PC-9 (cell line): ENCODE results near the gene MACROD2. TPM values are rescaled to one million over a fixed set of nuclear protein-coding genes. Genes with fewer than 3 reads are reported as not detected.

ENCODE experiments used
- BruUV-seq: library from RNA; stranded (reverse); fragments of 400-500 nt; replicated peaks from 2 replicates; lab custom pipeline; 2021; lab: Mats Ljungman, UMichigan
- CTCF ChIA-PET: fragments of 300-600 bp; sonication (Branson Sonifier 250); formaldehyde crosslinking; loops from one replicate; lab custom pipeline; 2022; ENCODE audit warnings: antibody characterized with exemption; lab: Charles Lee
- POLR2A ChIA-PET: fragments of 300-600 bp; sonication (Branson Sonifier 250); formaldehyde crosslinking; loops from one replicate; lab custom pipeline; 2022; ENCODE audit warnings: antibody characterized with exemption; ENCODE audit not compliant: unreplicated experiment; lab: Charles Lee
- DNase-seq, 2 experiments: peaks; one replicate each; pipeline versions ENCODE4 v3.0.0 to v3.0.0-alpha.2; 2015 to 2022; ENCODE audit warnings: mixed read lengths in 1 of 2
- H2AFZ ChIP-seq: fragments of 200-600 bp; sonication (generic); 2 replicates; pipeline ENCODE4 v1.8.1; 2017; ENCODE audit warnings: antibody characterized with exemption
- H3F3A ChIP-seq: fragments of 200-600 bp; sonication (generic); 2 replicates; pipeline ENCODE4 v1.8.1; 2017; ENCODE audit warnings: antibody characterized with exemption, mild to moderate bottlenecking, low read depth; ENCODE audit not compliant: insufficient read depth
- H3K27ac ChIP-seq: fragments of 200-600 bp; sonication (generic); 2 replicates; pipeline ENCODE4 v1.6.1; 2016; ENCODE audit warnings: mixed run types
- H3K27me3 ChIP-seq: fragments of 200-600 bp; sonication (generic); 2 replicates; pipeline ENCODE4 v1.6.1; 2016; ENCODE audit warnings: low read depth, mixed run types; ENCODE audit not compliant: insufficient read depth
- H3K36me3 ChIP-seq: fragments of 200-600 bp; sonication (generic); 2 replicates; pipeline ENCODE4 v1.6.1; 2016; ENCODE audit warnings: low read depth, mixed run types
- H3K4me1 ChIP-seq: fragments of 200-600 bp; sonication (generic); replicated peaks from 2 replicates; pipeline ENCODE4 v1.6.1; 2016; ENCODE audit warnings: mixed run types; ENCODE audit not compliant: insufficient read depth
- H3K4me2 ChIP-seq: fragments of 200-600 bp; sonication (generic); 2 replicates; pipeline ENCODE4 v1.6.1; 2017; ENCODE audit warnings: mixed run types
- H3K4me3 ChIP-seq: fragments of 200-600 bp; sonication (generic); 2 replicates; pipeline ENCODE4 v1.6.1; 2016; ENCODE audit warnings: mixed run types
- H3K79me2 ChIP-seq: fragments of 200-600 bp; sonication (generic); 2 replicates; pipeline ENCODE4 v1.6.1; 2017; ENCODE audit warnings: low read depth, mixed run types
- H3K9me2 ChIP-seq: fragments of 200-600 bp; sonication (generic); 2 replicates; pipeline ENCODE4 v1.8.1; 2017; ENCODE audit warnings: mild to moderate bottlenecking; ENCODE audit not compliant: insufficient read depth
- H3K9me3 ChIP-seq: fragments of 200-600 bp; sonication (generic); 2 replicates; pipeline ENCODE4 v1.8.1; 2016; ENCODE audit warnings: low read depth; ENCODE audit not compliant: insufficient read depth
- H4K20me1 ChIP-seq: fragments of 200-600 bp; sonication (generic); 2 replicates; pipeline ENCODE4 v1.8.1; 2017; ENCODE audit not compliant: insufficient read depth
- EZH2 ChIP-seq: fragments of 200-600 bp; sonication (generic); IDR thresholded peaks from 2 replicates; pipeline ENCODE4 v1.8.0; 2017; ENCODE audit warnings: antibody characterized with exemption, low read depth
- intact Hi-C: fragments of 100-400 bp; cut with micrococcal nuclease; formaldehyde crosslinking; loops from one replicate; pipeline ENCODE4 v1.10.0; 2022; ENCODE audit not compliant: unreplicated experiment
- total RNA-seq: library from RNA; stranded (reverse); gene quantifications from 2 replicates; pipeline ENCODE4 v1.2.3, GENCODE V29; 2021
- TF ChIP-seq, protein P1 (sequence below): fragments of 200-600 bp; sonication (generic); conservative IDR thresholded peaks from 2 replicates; pipeline ENCODE4 v1.6.1; 2017; ENCODE audit warnings: mixed run types, antibody characterized with exemption, mild to moderate bottlenecking, moderate library complexity

MACROD2 gene
- total RNA-seq, 1 experiment from 2014 or later, result 11.4 TPM

DNA sequence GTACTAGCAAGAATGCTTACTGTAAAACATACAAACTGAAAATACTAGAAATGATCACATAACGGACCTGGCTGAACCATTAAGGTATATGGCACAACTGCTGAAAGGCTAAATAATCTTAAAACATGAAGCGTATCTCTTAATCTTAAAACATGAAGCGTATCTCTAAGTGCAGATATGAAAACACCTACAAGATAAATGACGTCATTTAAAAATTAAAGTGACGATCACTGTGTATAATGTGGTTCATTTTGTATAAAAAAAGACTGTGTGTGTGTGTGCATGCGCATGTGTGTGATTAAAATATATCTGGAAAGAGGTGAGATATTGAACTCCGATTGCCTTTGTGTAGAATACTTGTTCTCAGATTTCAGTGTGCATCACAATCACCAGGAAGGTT, 1797.5 kb downstream of the MACROD2 start:
- no peak for DNase-seq
- Histone ChIP-seq H3K79me2 (no peaks in the 10 kb centered on the region), H2AFZ (no peak overlapping the region), H3K36me3 (no peaks in the 10 kb centered on the region), H3F3A (no peaks in the 10 kb centered on the region), H3K27me3 (no peaks in the 10 kb centered on the region), H3K27ac (no peak overlapping the region), H3K4me1 (no peaks in the 10 kb centered on the region), H4K20me1 (no peaks in the 10 kb centered on the region), H3K9me3 (no peaks in the 10 kb centered on the region), H3K4me3 (no peak overlapping the region), H3K4me2 (no peak overlapping the region), H3K9me2 (no peaks in the 10 kb centered on the region)
- ChIA-PET POLR2A (no interaction called here), CTCF (no interaction called here)
- intact Hi-C loops, result no loop called here
- no peak for TF ChIP-seq EZH2
- TF ChIP-seq, protein P1, sequence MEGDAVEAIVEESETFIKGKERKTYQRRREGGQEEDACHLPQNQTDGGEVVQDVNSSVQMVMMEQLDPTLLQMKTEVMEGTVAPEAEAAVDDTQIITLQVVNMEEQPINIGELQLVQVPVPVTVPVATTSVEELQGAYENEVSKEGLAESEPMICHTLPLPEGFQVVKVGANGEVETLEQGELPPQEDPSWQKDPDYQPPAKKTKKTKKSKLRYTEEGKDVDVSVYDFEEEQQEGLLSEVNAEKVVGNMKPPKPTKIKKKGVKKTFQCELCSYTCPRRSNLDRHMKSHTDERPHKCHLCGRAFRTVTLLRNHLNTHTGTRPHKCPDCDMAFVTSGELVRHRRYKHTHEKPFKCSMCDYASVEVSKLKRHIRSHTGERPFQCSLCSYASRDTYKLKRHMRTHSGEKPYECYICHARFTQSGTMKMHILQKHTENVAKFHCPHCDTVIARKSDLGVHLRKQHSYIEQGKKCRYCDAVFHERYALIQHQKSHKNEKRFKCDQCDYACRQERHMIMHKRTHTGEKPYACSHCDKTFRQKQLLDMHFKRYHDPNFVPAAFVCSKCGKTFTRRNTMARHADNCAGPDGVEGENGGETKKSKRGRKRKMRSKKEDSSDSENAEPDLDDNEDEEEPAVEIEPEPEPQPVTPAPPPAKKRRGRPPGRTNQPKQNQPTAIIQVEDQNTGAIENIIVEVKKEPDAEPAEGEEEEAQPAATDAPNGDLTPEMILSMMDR, result no peak
- BruUV-seq, result no TSS peak

DNA sequence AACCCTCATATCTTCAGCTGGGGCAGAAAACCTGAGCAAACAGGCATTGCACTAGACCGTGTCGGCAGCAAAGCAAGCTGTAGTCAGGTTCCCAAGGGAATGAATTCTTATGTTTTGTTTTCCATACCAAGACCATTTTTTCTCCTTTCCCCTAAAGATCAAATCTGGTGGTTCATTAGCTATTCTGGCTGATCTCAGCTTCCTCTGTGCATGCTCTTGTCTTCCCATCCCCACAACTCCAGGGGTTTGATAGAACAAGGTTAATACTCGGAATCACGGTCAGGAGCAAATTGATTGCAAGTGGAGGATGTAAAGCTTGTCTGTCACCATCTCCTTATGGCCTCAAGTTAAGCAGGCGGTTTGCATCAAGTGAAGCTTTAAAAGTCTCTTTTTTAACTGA, 1799.1 kb downstream of the MACROD2 start:
- POLR2A ChIA-PET, result no interaction called here
- BruUV-seq, result no TSS peak
- H3K4me3 ChIP-seq, result no peak overlapping the region
- no peaks in the 10 kb centered on the region for H3F3A ChIP-seq
- TF ChIP-seq, protein P1, result no peak
- TF ChIP-seq EZH2, result no peak
- no peaks in the 10 kb centered on the region for H4K20me1 ChIP-seq
- intact Hi-C loops, result no loop called here
- no peak overlapping the region for H2AFZ ChIP-seq
- H3K4me1 ChIP-seq, result no peaks in the 10 kb centered on the region
- no peaks in the 10 kb centered on the region for H3K79me2 ChIP-seq
- no peaks in the 10 kb centered on the region for H3K36me3 ChIP-seq
- no peak overlapping the region for H3K27ac ChIP-seq
- no peak overlapping the region for H3K4me2 ChIP-seq
- H3K27me3 ChIP-seq, result no peaks in the 10 kb centered on the region
- CTCF ChIA-PET, result no interaction called here
- no peaks in the 10 kb centered on the region for H3K9me3 ChIP-seq
- no peak for DNase-seq
- H3K9me2 ChIP-seq, result no peaks in the 10 kb centered on the region

DNA sequence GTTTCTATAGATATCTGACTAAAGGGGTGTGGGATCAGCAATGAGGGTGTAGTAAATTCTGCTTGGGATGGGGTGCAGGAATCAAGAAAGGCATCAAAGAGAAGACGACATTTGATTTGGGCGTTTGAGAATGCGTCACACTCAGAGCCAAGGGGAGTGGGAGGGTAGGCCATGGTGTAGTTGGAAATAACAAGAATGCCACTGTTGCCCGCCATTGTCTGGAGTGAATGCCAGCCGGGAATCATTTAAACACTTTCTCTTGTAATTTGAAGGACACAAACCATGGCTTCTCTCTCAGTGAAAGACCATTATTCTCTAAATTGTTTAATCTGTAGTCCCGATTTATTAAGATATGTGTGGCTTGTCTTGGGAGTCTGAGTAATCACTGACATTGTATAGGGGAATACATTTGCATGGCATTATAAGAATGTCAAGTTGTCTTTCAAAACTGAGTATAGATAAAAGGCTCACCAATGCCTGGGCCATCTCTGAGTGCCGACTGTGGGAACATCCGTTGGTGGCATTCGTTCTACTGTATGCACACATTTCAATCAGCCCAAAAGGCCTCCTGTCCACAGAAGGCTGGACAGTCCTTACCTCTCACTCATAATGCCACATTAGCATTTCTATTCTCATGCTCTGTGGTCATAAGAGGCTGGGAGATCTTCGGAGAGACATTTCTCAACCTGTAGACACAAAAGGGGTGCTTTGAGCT, 1800.1 kb downstream of the MACROD2 start:
- no TSS peak for BruUV-seq
- TF ChIP-seq EZH2, result no peak
- TF ChIP-seq, protein P1, result no peak
- no peak overlapping the region for H2AFZ ChIP-seq
- DNase-seq, result no peak
- no peaks in the 10 kb centered on the region for H3K36me3 ChIP-seq
- H3K27ac ChIP-seq, result no peak overlapping the region
- H3K4me3 ChIP-seq, result no peak overlapping the region
- ChIA-PET CTCF (no interaction called here), POLR2A (no interaction called here)
- intact Hi-C loops, result no loop called here
- no peaks in the 10 kb centered on the region for H3K9me2 ChIP-seq
- H4K20me1 ChIP-seq, result no peaks in the 10 kb centered on the region
- H3K4me1 ChIP-seq, result no peaks in the 10 kb centered on the region
- H3K27me3 ChIP-seq, result no peaks in the 10 kb centered on the region
- no peak overlapping the region for H3K4me2 ChIP-seq
- H3K9me3 ChIP-seq, result no peaks in the 10 kb centered on the region
- H3F3A ChIP-seq, result no peaks in the 10 kb centered on the region
- H3K79me2 ChIP-seq, result no peaks in the 10 kb centered on the region
